HEK293 (cell line): ENCODE measurements around the gene LMTK2.

Experiments used
- CTCF ChIP-seq: fragments of 450-650 bp; formaldehyde crosslinking; IDR thresholded peaks from 2 replicates; pipeline ENCODE4 v1.5.1; 2016; ENCODE audit warnings: missing biosample characterization, missing genetic modification characterization
- IKZF3 ChIP-seq: fragments of 450-650 bp; IDR thresholded peaks from 2 replicates; pipeline ENCODE4 v1.5.0; 2018; ENCODE audit warnings: missing biosample characterization, mild to moderate bottlenecking, missing genetic modification characterization, moderate library complexity
- KLF16 ChIP-seq: fragments of 450-650 bp; formaldehyde crosslinking; IDR thresholded peaks from 2 replicates; pipeline ENCODE4 v1.5.1; 2017; ENCODE audit warnings: missing biosample characterization, missing genetic modification characterization
- ZBTB7A ChIP-seq: fragments of 450-650 bp; formaldehyde crosslinking; IDR thresholded peaks from 2 replicates; pipeline ENCODE4 v1.5.1; 2016; ENCODE audit warnings: low read depth, missing biosample characterization, missing genetic modification characterization
- ZNF335 ChIP-seq: fragments of 450-650 bp; formaldehyde crosslinking; conservative IDR thresholded peaks from 2 replicates; pipeline ENCODE4 v1.5.1; 2016; ENCODE audit warnings: missing biosample characterization, missing genetic modification characterization
- ZNF362 ChIP-seq: fragments of 450-650 bp; formaldehyde crosslinking; IDR thresholded peaks from 2 replicates; pipeline ENCODE4 v1.5.1; 2016; ENCODE audit warnings: missing biosample characterization, missing genetic modification characterization
- ZNF521 ChIP-seq: fragments of 450-650 bp; formaldehyde crosslinking; IDR thresholded peaks from 2 replicates; pipeline ENCODE4 v1.5.1; 2017; ENCODE audit warnings: missing biosample characterization, mild to moderate bottlenecking, missing genetic modification characterization
- ZNF571 ChIP-seq: fragments of 450-650 bp; formaldehyde crosslinking; IDR thresholded peaks from 2 replicates; pipeline ENCODE4 v1.5.0; 2017; ENCODE audit warnings: missing biosample characterization, missing genetic modification characterization
- ZNF624 ChIP-seq: fragments of 450-650 bp; formaldehyde crosslinking; IDR thresholded peaks from 2 replicates; pipeline ENCODE4 v1.5.1; 2017; ENCODE audit warnings: missing biosample characterization, missing genetic modification characterization
- ZNF629 ChIP-seq: fragments of 450-650 bp; formaldehyde crosslinking; IDR thresholded peaks from 2 replicates; pipeline ENCODE4 v1.5.1; 2017; ENCODE audit warnings: missing biosample characterization, missing genetic modification characterization
- ZNF639 ChIP-seq: fragments of 450-650 bp; formaldehyde crosslinking; IDR thresholded peaks from 2 replicates; pipeline ENCODE4 v1.5.1; 2016; ENCODE audit warnings: missing biosample characterization, missing genetic modification characterization
- ZSCAN5A ChIP-seq: fragments of 450-650 bp; formaldehyde crosslinking; IDR thresholded peaks from 2 replicates; pipeline ENCODE4 v1.5.1; 2016; ENCODE audit warnings: missing biosample characterization, missing genetic modification characterization
- TF ChIP-seq, protein P1 (sequence below): fragments of 450-650 bp; formaldehyde crosslinking; IDR thresholded peaks from 2 replicates; pipeline ENCODE4 v1.5.1; 2017; ENCODE audit warnings: missing biosample characterization, missing genetic modification characterization
- TF ChIP-seq, protein P2 (sequence below): fragments of 450-650 bp; formaldehyde crosslinking; IDR thresholded peaks from 2 replicates; pipeline ENCODE4 v1.5.1; 2016; ENCODE audit warnings: missing biosample characterization, missing genetic modification characterization

- TF ChIP-seq CTCF (tag by site-specific recombination) (no peak), ZNF571 (no peak), ZNF629 (tag by site-specific recombination) (no peak), ZNF624 (tag by site-specific recombination) (no peak), IKZF3 (tag by site-specific recombination) (no peak), ZSCAN5A (tag by site-specific recombination) (no peak), ZNF362 (tag by site-specific recombination) (no peak), ZNF335 (tag by site-specific recombination) (no peak), ZBTB7A (tag by site-specific recombination) (no peak), ZNF639 (tag by site-specific recombination) (no peak), KLF16 (tag by site-specific recombination) (no peak), ZNF521 (tag by site-specific recombination) (no peak)
- TF ChIP-seq, protein P1, sequence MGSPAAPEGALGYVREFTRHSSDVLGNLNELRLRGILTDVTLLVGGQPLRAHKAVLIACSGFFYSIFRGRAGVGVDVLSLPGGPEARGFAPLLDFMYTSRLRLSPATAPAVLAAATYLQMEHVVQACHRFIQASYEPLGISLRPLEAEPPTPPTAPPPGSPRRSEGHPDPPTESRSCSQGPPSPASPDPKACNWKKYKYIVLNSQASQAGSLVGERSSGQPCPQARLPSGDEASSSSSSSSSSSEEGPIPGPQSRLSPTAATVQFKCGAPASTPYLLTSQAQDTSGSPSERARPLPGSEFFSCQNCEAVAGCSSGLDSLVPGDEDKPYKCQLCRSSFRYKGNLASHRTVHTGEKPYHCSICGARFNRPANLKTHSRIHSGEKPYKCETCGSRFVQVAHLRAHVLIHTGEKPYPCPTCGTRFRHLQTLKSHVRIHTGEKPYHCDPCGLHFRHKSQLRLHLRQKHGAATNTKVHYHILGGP (tag by site-specific recombination), result no peak
- TF ChIP-seq, protein P2, sequence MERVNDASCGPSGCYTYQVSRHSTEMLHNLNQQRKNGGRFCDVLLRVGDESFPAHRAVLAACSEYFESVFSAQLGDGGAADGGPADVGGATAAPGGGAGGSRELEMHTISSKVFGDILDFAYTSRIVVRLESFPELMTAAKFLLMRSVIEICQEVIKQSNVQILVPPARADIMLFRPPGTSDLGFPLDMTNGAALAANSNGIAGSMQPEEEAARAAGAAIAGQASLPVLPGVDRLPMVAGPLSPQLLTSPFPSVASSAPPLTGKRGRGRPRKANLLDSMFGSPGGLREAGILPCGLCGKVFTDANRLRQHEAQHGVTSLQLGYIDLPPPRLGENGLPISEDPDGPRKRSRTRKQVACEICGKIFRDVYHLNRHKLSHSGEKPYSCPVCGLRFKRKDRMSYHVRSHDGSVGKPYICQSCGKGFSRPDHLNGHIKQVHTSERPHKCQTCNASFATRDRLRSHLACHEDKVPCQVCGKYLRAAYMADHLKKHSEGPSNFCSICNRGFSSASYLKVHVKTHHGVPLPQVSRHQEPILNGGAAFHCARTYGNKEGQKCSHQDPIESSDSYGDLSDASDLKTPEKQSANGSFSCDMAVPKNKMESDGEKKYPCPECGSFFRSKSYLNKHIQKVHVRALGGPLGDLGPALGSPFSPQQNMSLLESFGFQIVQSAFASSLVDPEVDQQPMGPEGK (tag by site-specific recombination), result no peak
Measured at GRCh38 chr7:98102170-98102569, 4.5 kb upstream of the LMTK2 start.
